Lung (tissue), 12 donors: ENCODE measurements around the gene MSI1. TPM values are rescaled to one million over a fixed set of nuclear protein-coding genes. Genes with fewer than 3 reads are reported as not detected.

Source experiments
- ATAC-seq: fragments of 200-7000 bp; cut with Tn5 transposase; one replicate; pipeline ENCODE4 v1.9.1; 2020; ENCODE audit warnings: moderate number of reproducible peaks; ENCODE audit not compliant: insufficient read depth, low FRiP score
- DNase-seq, 3 donors: peaks; one replicate each; pipeline ENCODE4 v3.0.0-alpha.2; 2013 to 2017
- H3K27ac ChIP-seq, 2 donors: one replicate each; pipeline ENCODE4 v1.5.1; 2013; ENCODE audit warnings: mild to moderate bottlenecking in 2 of 2, moderate library complexity in 2 of 2, control low read depth in 1 of 2, inconsistent platforms in 1 of 2, low read depth in 1 of 2, low read length in 1 of 2
- H3K27me3 ChIP-seq, 3 donors: one replicate each; pipeline ENCODE4 v1.5.1; 2013; ENCODE audit warnings: low read length in 2 of 3; ENCODE audit not compliant: control insufficient read depth in 3 of 3, insufficient read depth in 3 of 3
- H3K36me3 ChIP-seq, 4 donors: one replicate each; pipeline ENCODE4 v1.5.1; 2013; ENCODE audit warnings: low read length in 4 of 4, mild to moderate bottlenecking in 1 of 4, moderate library complexity in 1 of 4; ENCODE audit not compliant: control insufficient read depth in 4 of 4, insufficient read depth in 4 of 4
- H3K4me1 ChIP-seq, 5 donors: one replicate each; pipeline ENCODE4 v1.5.1; 2013; ENCODE audit warnings: low read length in 5 of 5, mild to moderate bottlenecking in 2 of 5, moderate library complexity in 1 of 5; ENCODE audit not compliant: control insufficient read depth in 5 of 5, insufficient read depth in 5 of 5
- H3K4me3 ChIP-seq: one replicate; pipeline ENCODE4 v1.5.1; 2013; ENCODE audit warnings: mild to moderate bottlenecking, control low read depth, moderate library complexity
- H3K9ac ChIP-seq, 2 donors: one replicate each; pipeline ENCODE4 v1.5.1; 2013; ENCODE audit warnings: low read length in 2 of 2, control low read depth in 1 of 2; ENCODE audit not compliant: insufficient read depth in 1 of 2
- H3K9me3 ChIP-seq, 4 donors: one replicate each; pipeline ENCODE4 v1.5.1; 2013; ENCODE audit warnings: low read length in 3 of 4, mild to moderate bottlenecking in 1 of 4, moderate library complexity in 1 of 4; ENCODE audit not compliant: control insufficient read depth in 4 of 4, insufficient read depth in 3 of 4
- CTCF ChIP-seq: IDR thresholded peaks from 2 replicates; pipeline ENCODE4 v1.5.1; 2012; ENCODE audit warnings: mild to moderate bottlenecking; ENCODE audit errors: control extremely low read depth, extremely low read depth
- WGBS, 2 donors: extraction: QIAGEN DNeasy Blood & Tissue Kit; methylation state at CpG; one replicate each; pipeline ENCODE4 v1.1.7; 2013; 5-methylcytosine and 5-hydroxymethylcytosine counted together
- polyA plus RNA-seq, 2 donors: library from polyadenylated mRNA; stranded (reverse); fragments of 200-250 nt; gene quantifications; one replicate each; pipeline ENCODE4 v1.2.1, GENCODE V29; 2013
- total RNA-seq, 2 donors: library from RNA; depleted of rRNA in 1 of 2; stranded (reverse); fragments of >200 nt in 1 of 2; gene quantifications; one replicate each; pipeline ENCODE4 v1.2.1, GENCODE V29; 2014 to 2021
- donor health status: control.
- donor health status: control.
- donor health status: Bipolar disorder and iron deficiency.
- donor health status: healthy.
- donor health status: DM: yes; HTN: yes; CAD: no.

Gene MSI1
- total and polyA plus RNA-seq, 4 donors = 0.18 to 3.5 (median 0.58) TPM

- 40 to 47% methylated on average over 6 of the region's 6 CpGs for WGBS, 2 donors
- H3K9ac ChIP-seq = no peak overlapping the region
- ATAC-seq (no peak), DNase-seq (no peak)
- no peaks in the 10 kb centered on the region for H3K9me3 ChIP-seq
- H3K4me1 ChIP-seq = peaks cover 0 to 6% (median 0%) of the 10 kb centered on the region in 5 donors
- no peak for TF ChIP-seq CTCF
- H3K27me3 ChIP-seq = peaks cover 0 to 9% (median 0%) of the 10 kb centered on the region in 3 donors
- no peak overlapping the region for H3K4me3 ChIP-seq
- peak overlapping the region in 1 of 2 donors; percentile 72 for H3K27ac ChIP-seq
- H3K36me3 ChIP-seq = no peaks in the 10 kb centered on the region
These were observed 12.9 kb upstream of the MSI1 start for GRCh38 chr12:120381752-120382419.

- no peak overlapping the region for H3K4me3 ChIP-seq
- no peak overlapping the region for H3K9ac ChIP-seq
- no peaks in the 10 kb centered on the region for H3K36me3 ChIP-seq
- no peak for TF ChIP-seq CTCF
- DNase-seq (no peak), ATAC-seq (no peak)
- no peaks in the 10 kb centered on the region for H3K9me3 ChIP-seq
- 73 to 86% methylated on average over 5 of the region's 5 CpGs for WGBS, 2 donors
- peaks cover 0 to 21% (median 14%) of the 10 kb centered on the region in 3 donors for H3K27me3 ChIP-seq
- peaks cover 0 to 6% (median 0%) of the 10 kb centered on the region in 5 donors for H3K4me1 ChIP-seq
- H3K27ac ChIP-seq = no peak overlapping the region
These were observed 9.1 kb upstream of the MSI1 start for GRCh38 chr12:120378036-120378435.

GRCh38 chr12:120377611-120378010 is 8.6 kb upstream of the MSI1 start:
- Histone ChIP-seq H3K36me3 (no peaks in the 10 kb centered on the region), H3K4me1 (peaks cover 0 to 6% (median 0%) of the 10 kb centered on the region in 5 donors), H3K27ac (no peak overlapping the region), H3K4me3 (no peak overlapping the region), H3K9ac (no peak overlapping the region), H3K27me3 (peaks cover 0 to 24% (median 17%) of the 10 kb centered on the region in 3 donors), H3K9me3 (no peaks in the 10 kb centered on the region)
- DNase-seq (no peak), ATAC-seq (no peak)
- TF ChIP-seq CTCF = no peak
- WGBS, 2 donors = 92 to 96% methylated on average over 4 of the region's 4 CpGs
